ENCODE measurements around the gene MAN1A1. TPM values are rescaled to one million over a fixed set of nuclear protein-coding genes. Genes with fewer than 3 reads are reported as not detected.
A peak's percentile ranks its signal among the peaks of the same experiment; 100 is the strongest.

Gene MAN1A1
- total RNA-seq, 1 experiment from 2014 or later: 6.8 TPM

DNA sequence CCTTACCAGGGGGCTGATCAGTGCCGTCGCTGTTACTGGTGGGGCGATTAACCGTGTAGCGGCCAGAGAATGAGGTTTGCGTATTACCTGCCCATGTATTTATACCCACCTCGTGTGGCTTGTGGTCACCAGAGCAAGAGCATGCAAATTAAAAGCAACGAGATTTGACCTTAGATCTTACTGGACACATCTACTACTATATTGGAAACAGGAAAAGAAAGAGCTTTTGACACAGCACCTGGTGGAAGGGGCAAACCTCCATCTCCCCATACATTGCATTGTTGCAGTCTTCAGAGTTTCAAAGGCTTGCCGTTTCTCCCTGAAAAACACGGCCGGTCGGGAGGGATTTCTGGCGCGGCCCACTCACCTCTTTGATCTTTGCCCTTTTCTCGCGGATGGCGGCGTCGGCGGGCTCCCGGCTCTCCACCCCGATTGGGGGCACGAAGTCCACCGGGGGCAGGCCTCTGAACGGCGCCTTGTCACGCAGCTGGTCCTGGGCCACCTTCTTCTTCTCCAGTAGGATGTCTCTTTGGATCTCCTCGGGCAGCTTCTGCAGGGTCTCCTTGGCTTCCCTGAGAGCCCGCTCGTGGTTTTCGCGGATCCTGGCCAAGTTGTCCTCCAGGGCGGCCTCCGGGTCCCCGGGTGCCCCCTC lies 1.3 kb downstream of the MAN1A1 start:
- DNase-seq (ENCODE audit: low spot score) (peak; percentile 38), ATAC-seq (no peak)
- ChIA-PET CTCF (interaction anchor here (2.3 kb wide), 1 partner anchor 14 kb away, joined by 8 read pairs; no protein-coding TSS in a partner anchor), POLR2A (no interaction called here)
- Mint-ChIP-seq H3K36me3 (no peaks in the 10 kb centered on the region), H3K27ac (no peak overlapping the region), H3K9me3 (no peaks in the 10 kb centered on the region), H3K4me3 (peak overlapping the region; percentile 83), H3K4me1 (peaks cover 35% of the 10 kb centered on the region), H3K27me3 (ENCODE audit: low read depth) (peaks cover 36% of the 10 kb centered on the region)
- TF ChIP-seq, protein P1, sequence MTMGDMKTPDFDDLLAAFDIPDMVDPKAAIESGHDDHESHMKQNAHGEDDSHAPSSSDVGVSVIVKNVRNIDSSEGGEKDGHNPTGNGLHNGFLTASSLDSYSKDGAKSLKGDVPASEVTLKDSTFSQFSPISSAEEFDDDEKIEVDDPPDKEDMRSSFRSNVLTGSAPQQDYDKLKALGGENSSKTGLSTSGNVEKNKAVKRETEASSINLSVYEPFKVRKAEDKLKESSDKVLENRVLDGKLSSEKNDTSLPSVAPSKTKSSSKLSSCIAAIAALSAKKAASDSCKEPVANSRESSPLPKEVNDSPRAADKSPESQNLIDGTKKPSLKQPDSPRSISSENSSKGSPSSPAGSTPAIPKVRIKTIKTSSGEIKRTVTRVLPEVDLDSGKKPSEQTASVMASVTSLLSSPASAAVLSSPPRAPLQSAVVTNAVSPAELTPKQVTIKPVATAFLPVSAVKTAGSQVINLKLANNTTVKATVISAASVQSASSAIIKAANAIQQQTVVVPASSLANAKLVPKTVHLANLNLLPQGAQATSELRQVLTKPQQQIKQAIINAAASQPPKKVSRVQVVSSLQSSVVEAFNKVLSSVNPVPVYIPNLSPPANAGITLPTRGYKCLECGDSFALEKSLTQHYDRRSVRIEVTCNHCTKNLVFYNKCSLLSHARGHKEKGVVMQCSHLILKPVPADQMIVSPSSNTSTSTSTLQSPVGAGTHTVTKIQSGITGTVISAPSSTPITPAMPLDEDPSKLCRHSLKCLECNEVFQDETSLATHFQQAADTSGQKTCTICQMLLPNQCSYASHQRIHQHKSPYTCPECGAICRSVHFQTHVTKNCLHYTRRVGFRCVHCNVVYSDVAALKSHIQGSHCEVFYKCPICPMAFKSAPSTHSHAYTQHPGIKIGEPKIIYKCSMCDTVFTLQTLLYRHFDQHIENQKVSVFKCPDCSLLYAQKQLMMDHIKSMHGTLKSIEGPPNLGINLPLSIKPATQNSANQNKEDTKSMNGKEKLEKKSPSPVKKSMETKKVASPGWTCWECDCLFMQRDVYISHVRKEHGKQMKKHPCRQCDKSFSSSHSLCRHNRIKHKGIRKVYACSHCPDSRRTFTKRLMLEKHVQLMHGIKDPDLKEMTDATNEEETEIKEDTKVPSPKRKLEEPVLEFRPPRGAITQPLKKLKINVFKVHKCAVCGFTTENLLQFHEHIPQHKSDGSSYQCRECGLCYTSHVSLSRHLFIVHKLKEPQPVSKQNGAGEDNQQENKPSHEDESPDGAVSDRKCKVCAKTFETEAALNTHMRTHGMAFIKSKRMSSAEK (CRISPR knock-in tag; IDR thresholded peaks at IDR 0.05; ENCODE audit: borderline replicate concordance): no peak
- TF ChIP-seq ZNF423 (CRISPR knock-in tag; IDR thresholded peaks at IDR 0.05) (no peak), RELA (CRISPR knock-in tag; IDR thresholded peaks at IDR 0.05; ENCODE audit: borderline replicate concordance) (no peak), OVOL2 (CRISPR knock-in tag; IDR thresholded peaks at IDR 0.05; ENCODE audit: borderline replicate concordance) (no peak), MXD4 (CRISPR knock-in tag; IDR thresholded peaks at IDR 0.05; ENCODE audit: borderline replicate concordance) (no peak), JAZF1 (CRISPR knock-in tag; IDR thresholded peaks at IDR 0.05) (no peak), FOXJ3 (CRISPR knock-in tag; IDR thresholded peaks at IDR 0.05; ENCODE audit: borderline replicate concordance) (no peak), TEAD1 (CRISPR knock-in tag; IDR thresholded peaks at IDR 0.05) (no peak), ZNF219 (CRISPR knock-in tag; IDR thresholded peaks at IDR 0.05; ENCODE audit: borderline replicate concordance) (no peak), TP53 (CRISPR knock-in tag; IDR thresholded peaks at IDR 0.05) (no peak), ESRRA (CRISPR knock-in tag; IDR thresholded peaks at IDR 0.05; ENCODE audit: borderline replicate concordance) (no peak)
- TF ChIP-seq, protein P2, sequence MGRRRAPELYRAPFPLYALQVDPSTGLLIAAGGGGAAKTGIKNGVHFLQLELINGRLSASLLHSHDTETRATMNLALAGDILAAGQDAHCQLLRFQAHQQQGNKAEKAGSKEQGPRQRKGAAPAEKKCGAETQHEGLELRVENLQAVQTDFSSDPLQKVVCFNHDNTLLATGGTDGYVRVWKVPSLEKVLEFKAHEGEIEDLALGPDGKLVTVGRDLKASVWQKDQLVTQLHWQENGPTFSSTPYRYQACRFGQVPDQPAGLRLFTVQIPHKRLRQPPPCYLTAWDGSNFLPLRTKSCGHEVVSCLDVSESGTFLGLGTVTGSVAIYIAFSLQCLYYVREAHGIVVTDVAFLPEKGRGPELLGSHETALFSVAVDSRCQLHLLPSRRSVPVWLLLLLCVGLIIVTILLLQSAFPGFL (CRISPR knock-in tag; IDR thresholded peaks at IDR 0.05; ENCODE audit: borderline replicate concordance): no peak
- TF ChIP-seq, protein P3, sequence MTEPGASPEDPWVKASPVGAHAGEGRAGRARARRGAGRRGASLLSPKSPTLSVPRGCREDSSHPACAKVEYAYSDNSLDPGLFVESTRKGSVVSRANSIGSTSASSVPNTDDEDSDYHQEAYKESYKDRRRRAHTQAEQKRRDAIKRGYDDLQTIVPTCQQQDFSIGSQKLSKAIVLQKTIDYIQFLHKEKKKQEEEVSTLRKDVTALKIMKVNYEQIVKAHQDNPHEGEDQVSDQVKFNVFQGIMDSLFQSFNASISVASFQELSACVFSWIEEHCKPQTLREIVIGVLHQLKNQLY (CRISPR knock-in tag; IDR thresholded peaks at IDR 0.05): no peak
- TF ChIP-seq, protein P4, sequence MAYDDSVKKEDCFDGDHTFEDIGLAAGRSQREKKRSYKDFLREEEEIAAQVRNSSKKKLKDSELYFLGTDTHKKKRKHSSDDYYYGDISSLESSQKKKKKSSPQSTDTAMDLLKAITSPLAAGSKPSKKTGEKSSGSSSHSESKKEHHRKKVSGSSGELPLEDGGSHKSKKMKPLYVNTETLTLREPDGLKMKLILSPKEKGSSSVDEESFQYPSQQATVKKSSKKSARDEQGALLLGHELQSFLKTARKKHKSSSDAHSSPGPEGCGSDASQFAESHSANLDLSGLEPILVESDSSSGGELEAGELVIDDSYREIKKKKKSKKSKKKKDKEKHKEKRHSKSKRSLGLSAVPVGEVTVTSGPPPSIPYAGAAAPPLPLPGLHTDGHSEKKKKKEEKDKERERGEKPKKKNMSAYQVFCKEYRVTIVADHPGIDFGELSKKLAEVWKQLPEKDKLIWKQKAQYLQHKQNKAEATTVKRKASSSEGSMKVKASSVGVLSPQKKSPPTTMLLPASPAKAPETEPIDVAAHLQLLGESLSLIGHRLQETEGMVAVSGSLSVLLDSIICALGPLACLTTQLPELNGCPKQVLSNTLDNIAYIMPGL (CRISPR knock-in tag; IDR thresholded peaks at IDR 0.05): no peak

DNA sequence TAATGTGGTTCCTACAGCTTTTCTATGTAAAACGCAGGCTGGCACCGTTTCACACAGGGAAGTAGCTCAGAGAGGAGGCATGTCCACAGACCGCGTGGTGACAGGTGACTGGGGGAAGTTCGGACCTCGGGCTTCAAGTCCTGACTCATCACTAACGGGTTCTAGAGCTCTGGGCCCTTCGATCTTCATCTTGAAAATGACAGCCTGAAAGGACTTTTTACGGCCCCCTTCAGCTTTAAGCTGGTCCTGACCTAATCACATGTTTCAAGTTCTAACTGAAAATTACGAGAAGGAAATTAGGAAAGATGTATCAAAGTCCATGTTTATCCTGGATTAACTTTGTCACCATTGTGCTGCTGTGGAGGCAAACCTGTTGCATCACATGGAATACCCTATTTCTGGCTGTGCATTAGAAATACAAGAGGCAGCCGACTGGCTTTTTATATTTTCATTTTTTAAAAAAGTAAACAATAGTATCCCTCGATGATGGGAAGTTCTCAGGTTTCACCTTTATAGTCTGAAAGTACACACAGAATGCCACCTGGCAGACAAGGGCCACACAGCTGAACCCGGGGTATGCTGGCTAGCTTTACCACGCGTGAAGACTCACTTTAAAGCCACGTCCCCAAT lies 2.0 kb downstream of the MAN1A1 start:
- Mint-ChIP-seq H3K36me3 (no peaks in the 10 kb centered on the region), H3K4me1 (peaks cover 32% of the 10 kb centered on the region), H3K9me3 (no peaks in the 10 kb centered on the region), H3K4me3 (peak overlapping the region; percentile 83), H3K27ac (no peak overlapping the region), H3K27me3 (ENCODE audit: low read depth) (peaks cover 36% of the 10 kb centered on the region)
- POLR2A ChIA-PET: interaction anchor here (1.0 kb wide), 1 partner anchor 196 kb away, joined by 7 read pairs; no protein-coding TSS in a partner anchor
- peak; percentile 97 for TF ChIP-seq GABPB1 (CRISPR knock-in tag; IDR thresholded peaks at IDR 0.05)
- no peak for TF ChIP-seq GRHL2 (CRISPR knock-in tag; IDR thresholded peaks at IDR 0.05; ENCODE audit: insufficient replicate concordance, severe bottlenecking)
- TF ChIP-seq, protein P5, sequence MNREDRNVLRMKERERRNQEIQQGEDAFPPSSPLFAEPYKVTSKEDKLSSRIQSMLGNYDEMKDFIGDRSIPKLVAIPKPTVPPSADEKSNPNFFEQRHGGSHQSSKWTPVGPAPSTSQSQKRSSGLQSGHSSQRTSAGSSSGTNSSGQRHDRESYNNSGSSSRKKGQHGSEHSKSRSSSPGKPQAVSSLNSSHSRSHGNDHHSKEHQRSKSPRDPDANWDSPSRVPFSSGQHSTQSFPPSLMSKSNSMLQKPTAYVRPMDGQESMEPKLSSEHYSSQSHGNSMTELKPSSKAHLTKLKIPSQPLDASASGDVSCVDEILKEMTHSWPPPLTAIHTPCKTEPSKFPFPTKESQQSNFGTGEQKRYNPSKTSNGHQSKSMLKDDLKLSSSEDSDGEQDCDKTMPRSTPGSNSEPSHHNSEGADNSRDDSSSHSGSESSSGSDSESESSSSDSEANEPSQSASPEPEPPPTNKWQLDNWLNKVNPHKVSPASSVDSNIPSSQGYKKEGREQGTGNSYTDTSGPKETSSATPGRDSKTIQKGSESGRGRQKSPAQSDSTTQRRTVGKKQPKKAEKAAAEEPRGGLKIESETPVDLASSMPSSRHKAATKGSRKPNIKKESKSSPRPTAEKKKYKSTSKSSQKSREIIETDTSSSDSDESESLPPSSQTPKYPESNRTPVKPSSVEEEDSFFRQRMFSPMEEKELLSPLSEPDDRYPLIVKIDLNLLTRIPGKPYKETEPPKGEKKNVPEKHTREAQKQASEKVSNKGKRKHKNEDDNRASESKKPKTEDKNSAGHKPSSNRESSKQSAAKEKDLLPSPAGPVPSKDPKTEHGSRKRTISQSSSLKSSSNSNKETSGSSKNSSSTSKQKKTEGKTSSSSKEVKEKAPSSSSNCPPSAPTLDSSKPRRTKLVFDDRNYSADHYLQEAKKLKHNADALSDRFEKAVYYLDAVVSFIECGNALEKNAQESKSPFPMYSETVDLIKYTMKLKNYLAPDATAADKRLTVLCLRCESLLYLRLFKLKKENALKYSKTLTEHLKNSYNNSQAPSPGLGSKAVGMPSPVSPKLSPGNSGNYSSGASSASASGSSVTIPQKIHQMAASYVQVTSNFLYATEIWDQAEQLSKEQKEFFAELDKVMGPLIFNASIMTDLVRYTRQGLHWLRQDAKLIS (CRISPR knock-in tag; IDR thresholded peaks at IDR 0.05; ENCODE audit: borderline replicate concordance): no peak
- no peak for DNase-seq (ENCODE audit: low spot score)
- CTCF ChIA-PET: interaction anchor here (2.3 kb wide), 1 partner anchor 14 kb away, joined by 8 read pairs; no protein-coding TSS in a partner anchor
- ATAC-seq: no peak
